GM12892 (cell line): ENCODE data around the gene PPM1B.

Experiments
- POLR2A ChIP-seq: IDR thresholded peaks from 2 replicates; pipeline ENCODE4 v1.6.1; 2011; ENCODE audit warnings: low read depth, low read length, control low read depth
- TAF1 ChIP-seq: IDR thresholded peaks from 2 replicates; pipeline ENCODE4 v1.6.1; 2011; ENCODE audit warnings: low read depth, mild to moderate bottlenecking, control low read depth, low read length, borderline replicate concordance

DNA sequence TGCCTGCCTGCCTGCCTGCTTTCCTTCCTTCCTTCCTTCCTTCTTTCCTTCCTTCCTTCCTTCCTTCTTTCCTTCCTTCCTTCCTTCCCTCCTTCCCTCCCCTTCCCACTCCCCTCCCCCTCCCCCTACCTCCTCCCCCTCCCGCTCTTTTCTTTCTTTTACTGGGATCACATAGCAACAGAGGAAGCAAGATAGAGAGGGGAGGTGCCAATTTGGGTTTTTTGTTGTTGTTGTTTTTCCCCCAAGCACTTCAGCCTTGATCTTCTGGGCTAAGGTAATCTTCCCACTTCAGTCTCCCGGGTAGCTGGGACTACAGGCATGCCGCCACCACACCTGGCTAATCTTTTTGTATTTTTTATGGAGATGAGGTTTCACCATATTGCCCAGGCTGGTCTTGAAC is 20.0 kb downstream of the PPM1B start:
- TF ChIP-seq TAF1 (no peak), POLR2A (no peak)
